Lower leg skin (tissue), 4 donors: ENCODE data around the gene UPF1. TPM values are rescaled to one million over a fixed set of nuclear protein-coding genes. Genes with fewer than 3 reads are reported as not detected.

Source experiments
- DNase-seq, 2 donors: peaks; one replicate each; pipeline ENCODE4 v3.0.0-alpha.2; 2019; ENCODE audit warnings: low spot score in 2 of 2
- H3K4me3 ChIP-seq: fragments of 200-600 bp; sonication (generic); 2 replicates; pipeline ENCODE4 v1.5.1; 2017; ENCODE audit warnings: mild to moderate bottlenecking, low read depth; ENCODE audit not compliant: poor library complexity, severe bottlenecking
- POLR2A ChIP-seq, 2 donors: fragments of 450-650 bp; IDR thresholded peaks; one replicate each; pipeline ENCODE4 v1.6.1; 2016 to 2017; ENCODE audit warnings: antibody characterized with exemption in 2 of 2, mild to moderate bottlenecking in 1 of 2, moderate library complexity in 1 of 2
- WGBS, 2 donors: methylation state at CpG; one replicate each; pipeline ENCODE4 v1.1.5; 2018; 5-methylcytosine and 5-hydroxymethylcytosine counted together
- intact Hi-C: fragments of 100-400 bp; cut with DNase I; formaldehyde crosslinking; loops from one replicate; pipeline ENCODE4 v1.15.0; 2023; ENCODE audit warnings: low total_unique reads
- total RNA-seq, 4 donors: library from RNA; depleted of rRNA; stranded (reverse); fragments of >200 nt; gene quantifications; one replicate each; pipeline ENCODE4 v1.1.0, GENCODE V29; 2016
- TF ChIP-seq, protein P1 (sequence below), 3 donors: fragments of 450-650 bp; IDR thresholded peaks; one replicate each; pipeline ENCODE4 v1.5.1; 2016; ENCODE audit warnings: antibody characterized with exemption in 3 of 3, mild to moderate bottlenecking in 3 of 3, moderate library complexity in 2 of 3

Gene UPF1
- total RNA-seq, 4 donors from 2014 or later, result 91.6 to 116 (median 102) TPM

DNA sequence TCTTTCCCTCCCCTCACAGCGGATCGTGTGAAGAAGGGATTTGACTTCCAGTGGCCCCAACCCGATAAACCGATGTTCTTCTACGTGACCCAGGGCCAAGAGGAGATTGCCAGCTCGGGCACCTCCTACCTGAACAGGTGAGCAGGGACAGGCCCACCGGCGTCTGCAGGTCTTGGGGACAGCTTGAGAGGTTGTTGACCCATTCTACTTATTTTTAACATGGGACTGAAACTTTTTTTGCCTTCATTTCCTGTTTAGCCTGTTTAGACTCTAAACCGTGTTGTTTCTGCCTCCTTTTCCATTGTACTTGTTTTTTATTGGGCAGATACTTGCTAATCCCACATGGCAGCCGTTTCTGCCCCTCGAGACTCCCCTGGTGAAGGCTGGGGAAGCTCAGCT, 28.5 kb downstream of the UPF1 start:
- H3K4me3 ChIP-seq, result no peak overlapping the region
- TF ChIP-seq, protein P1, sequence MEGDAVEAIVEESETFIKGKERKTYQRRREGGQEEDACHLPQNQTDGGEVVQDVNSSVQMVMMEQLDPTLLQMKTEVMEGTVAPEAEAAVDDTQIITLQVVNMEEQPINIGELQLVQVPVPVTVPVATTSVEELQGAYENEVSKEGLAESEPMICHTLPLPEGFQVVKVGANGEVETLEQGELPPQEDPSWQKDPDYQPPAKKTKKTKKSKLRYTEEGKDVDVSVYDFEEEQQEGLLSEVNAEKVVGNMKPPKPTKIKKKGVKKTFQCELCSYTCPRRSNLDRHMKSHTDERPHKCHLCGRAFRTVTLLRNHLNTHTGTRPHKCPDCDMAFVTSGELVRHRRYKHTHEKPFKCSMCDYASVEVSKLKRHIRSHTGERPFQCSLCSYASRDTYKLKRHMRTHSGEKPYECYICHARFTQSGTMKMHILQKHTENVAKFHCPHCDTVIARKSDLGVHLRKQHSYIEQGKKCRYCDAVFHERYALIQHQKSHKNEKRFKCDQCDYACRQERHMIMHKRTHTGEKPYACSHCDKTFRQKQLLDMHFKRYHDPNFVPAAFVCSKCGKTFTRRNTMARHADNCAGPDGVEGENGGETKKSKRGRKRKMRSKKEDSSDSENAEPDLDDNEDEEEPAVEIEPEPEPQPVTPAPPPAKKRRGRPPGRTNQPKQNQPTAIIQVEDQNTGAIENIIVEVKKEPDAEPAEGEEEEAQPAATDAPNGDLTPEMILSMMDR (IDR thresholded peaks at IDR 0.05), result no peak
- intact Hi-C loops, result no loop called here
- 84 to 86% methylated on average over 11 of the region's 11 CpGs for WGBS, 2 donors
- no peak for DNase-seq

DNA sequence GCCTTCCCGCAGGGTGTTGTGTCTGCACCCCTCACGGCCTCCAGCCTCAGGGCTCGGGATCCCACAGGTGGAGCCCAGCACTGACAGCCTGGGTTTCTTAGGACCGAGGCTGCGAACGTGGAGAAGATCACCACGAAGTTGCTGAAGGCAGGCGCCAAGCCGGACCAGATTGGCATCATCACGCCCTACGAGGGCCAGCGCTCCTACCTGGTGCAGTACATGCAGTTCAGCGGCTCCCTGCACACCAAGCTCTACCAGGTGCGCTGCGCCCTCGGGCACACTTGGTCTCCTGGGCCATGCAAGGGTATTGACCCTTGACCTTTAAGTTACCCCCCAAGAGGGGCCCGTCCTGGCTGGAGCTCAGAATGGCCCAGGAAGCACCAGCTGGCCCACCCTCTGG, 29.0 kb downstream of the UPF1 start:
- no peak for TF ChIP-seq POLR2A (IDR thresholded peaks at IDR 0.05)
- TF ChIP-seq, protein P1 (IDR thresholded peaks at IDR 0.05), result no peak
- no peak for DNase-seq
- 86 to 90% methylated on average over 17 of the region's 17 CpGs for WGBS, 2 donors
- intact Hi-C loops, result no loop called here
- H3K4me3 ChIP-seq, result no peak overlapping the region

DNA sequence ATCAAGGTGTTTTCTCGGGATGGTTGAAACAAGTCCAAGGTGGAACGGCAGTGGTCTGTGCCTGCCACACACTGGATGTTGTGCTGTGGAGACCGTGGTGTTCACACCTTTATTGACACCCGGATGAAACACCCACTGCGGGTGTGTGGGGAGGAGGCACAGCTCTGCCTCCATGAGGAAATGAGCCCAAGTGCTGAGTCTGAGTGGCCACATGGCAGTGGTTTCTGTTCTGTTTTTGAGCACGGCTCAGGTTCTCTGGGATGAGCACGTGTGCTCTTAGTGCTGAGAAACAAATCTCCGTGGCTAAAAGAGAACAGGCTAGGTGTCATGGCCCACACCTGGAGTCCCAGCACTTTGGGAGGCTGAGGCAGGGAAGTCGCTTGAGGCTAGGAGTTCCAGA, 29.5 kb downstream of the UPF1 start:
- H3K4me3 ChIP-seq, result no peak overlapping the region
- no peak for DNase-seq
- 80 to 87% methylated on average over 9 of the region's 9 CpGs for WGBS, 2 donors
- intact Hi-C loops, result no loop called here
- TF ChIP-seq, protein P1 (IDR thresholded peaks at IDR 0.05), result no peak
- TF ChIP-seq POLR2A (IDR thresholded peaks at IDR 0.05), result no peak

DNA sequence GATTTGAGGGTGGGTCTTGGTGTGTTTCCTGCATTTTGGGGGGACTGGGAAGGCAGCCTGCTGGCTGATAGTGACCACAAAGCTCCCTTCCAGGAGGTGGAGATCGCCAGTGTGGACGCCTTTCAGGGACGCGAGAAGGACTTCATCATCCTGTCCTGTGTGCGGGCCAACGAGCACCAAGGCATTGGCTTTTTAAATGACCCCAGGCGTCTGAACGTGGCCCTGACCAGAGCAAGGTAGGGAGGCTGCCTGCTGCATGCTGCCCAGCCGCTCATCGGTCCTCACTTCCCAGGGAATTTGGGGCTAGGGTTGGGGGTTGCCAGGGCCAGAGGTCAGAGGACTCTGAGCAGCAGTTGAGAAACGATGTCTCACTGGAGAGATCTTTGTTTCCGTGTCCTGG, 30.2 kb downstream of the UPF1 start:
- no peak overlapping the region for H3K4me3 ChIP-seq
- DNase-seq, result no peak
- TF ChIP-seq POLR2A (IDR thresholded peaks at IDR 0.05), result no peak
- TF ChIP-seq, protein P1 (IDR thresholded peaks at IDR 0.05), result no peak
- intact Hi-C loops, result no loop called here
- 90 to 93% methylated on average over 8 to 12 of the region's 12 CpGs for WGBS, 2 donors

DNA sequence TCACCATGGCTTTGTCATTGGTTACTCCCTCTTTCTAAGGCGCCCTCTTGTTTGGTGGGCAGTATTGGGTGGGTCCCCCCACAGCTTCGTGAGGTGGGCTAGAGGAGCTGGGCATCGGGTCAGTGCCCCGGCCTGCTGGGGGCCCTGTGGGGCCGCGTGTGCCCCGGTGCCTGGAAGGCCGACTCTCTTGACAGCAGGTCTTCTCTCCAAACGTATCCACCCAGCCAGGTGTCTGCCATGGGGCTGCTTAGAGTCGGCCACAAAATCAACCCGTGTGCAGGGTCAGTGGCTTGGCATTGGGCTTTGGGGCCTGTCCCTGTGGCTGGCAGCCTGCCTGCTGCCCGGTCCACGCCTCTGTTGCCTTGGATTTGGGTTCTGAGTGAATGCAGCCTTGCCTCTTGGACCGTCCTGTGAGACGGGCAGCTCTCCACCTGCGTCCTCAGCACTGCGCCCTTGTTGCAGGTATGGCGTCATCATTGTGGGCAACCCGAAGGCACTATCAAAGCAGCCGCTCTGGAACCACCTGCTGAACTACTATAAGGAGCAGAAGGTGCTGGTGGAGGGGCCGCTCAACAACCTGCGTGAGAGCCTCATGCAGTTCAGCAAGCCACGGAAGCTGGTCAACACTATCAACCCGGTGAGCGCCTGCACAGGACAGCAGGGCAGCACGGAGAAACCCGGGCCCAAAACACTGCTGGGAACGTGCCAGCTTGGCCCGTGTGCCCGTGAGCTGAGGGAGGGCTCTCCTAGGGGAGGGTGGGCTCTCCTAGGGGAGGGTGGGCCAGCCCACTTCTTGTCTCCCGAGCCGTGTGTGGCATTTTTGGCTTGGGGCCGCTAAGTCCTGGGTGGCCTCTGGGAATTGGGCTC, 31.4 kb downstream of the UPF1 start:
- no peak for DNase-seq
- intact Hi-C loops, result no loop called here
- WGBS, 2 donors, result 84 to 88% methylated on average over 24 to 29 of the region's 33 CpGs
- TF ChIP-seq, protein P1 (IDR thresholded peaks at IDR 0.05), result no peak
- no peak for TF ChIP-seq POLR2A (IDR thresholded peaks at IDR 0.05)
- no peak overlapping the region for H3K4me3 ChIP-seq
